Measurements from ENCODE around the gene CAPN14.

Gene CAPN14

GRCh38 chr2:31233231-31233630 lies 15.9 kb upstream of the CAPN14 start:
- Histone ChIP-seq H3K4me3 (ENCODE audit: low read length) (no peak overlapping the region), H3K27ac (ENCODE audit: low read length) (no peak overlapping the region), H3K9ac (ENCODE audit: low read length) (no peak overlapping the region), H3K36me3 (ENCODE audit: control insufficient read depth, low read depth, low read length) (no peaks in the 10 kb centered on the region), H3K4me1 (ENCODE audit: control insufficient read depth, low read depth, low read length) (peaks cover 4% of the 10 kb centered on the region), H3K27me3 (ENCODE audit: control insufficient read depth, insufficient read depth, low read length) (peaks cover 10% of the 10 kb centered on the region), H3K9me3 (ENCODE audit: control insufficient read depth, low read depth, low read length) (no peaks in the 10 kb centered on the region)

- Histone ChIP-seq H3K27ac (ENCODE audit: low read length) (no peak overlapping the region), H3K4me1 (ENCODE audit: control insufficient read depth, low read depth, low read length) (peaks cover 4% of the 10 kb centered on the region), H3K27me3 (ENCODE audit: control insufficient read depth, insufficient read depth, low read length) (peaks cover 10% of the 10 kb centered on the region), H3K36me3 (ENCODE audit: control insufficient read depth, low read depth, low read length) (no peaks in the 10 kb centered on the region), H3K4me3 (ENCODE audit: low read length) (no peak overlapping the region), H3K9ac (ENCODE audit: low read length) (no peak overlapping the region), H3K9me3 (ENCODE audit: control insufficient read depth, low read depth, low read length) (no peaks in the 10 kb centered on the region)
Measured at GRCh38 chr2:31232586-31232985, 15.3 kb upstream of the CAPN14 start.

- Histone ChIP-seq H3K36me3 (ENCODE audit: control insufficient read depth, low read depth, low read length) (no peaks in the 10 kb centered on the region), H3K27me3 (ENCODE audit: control insufficient read depth, insufficient read depth, low read length) (peaks cover 10% of the 10 kb centered on the region), H3K9ac (ENCODE audit: low read length) (no peak overlapping the region), H3K4me1 (ENCODE audit: control insufficient read depth, low read depth, low read length) (peaks cover 4% of the 10 kb centered on the region), H3K27ac (ENCODE audit: low read length) (no peak overlapping the region), H3K4me3 (ENCODE audit: low read length) (no peak overlapping the region), H3K9me3 (ENCODE audit: control insufficient read depth, low read depth, low read length) (no peaks in the 10 kb centered on the region)
Measured at GRCh38 chr2:31231571-31232302, 14.4 kb upstream of the CAPN14 start.

- peaks cover 10% of the 10 kb centered on the region for H3K27me3 ChIP-seq (ENCODE audit: control insufficient read depth, insufficient read depth, low read length)
- H3K36me3 ChIP-seq (ENCODE audit: control insufficient read depth, low read depth, low read length) = no peaks in the 10 kb centered on the region
- peaks cover 4% of the 10 kb centered on the region for H3K4me1 ChIP-seq (ENCODE audit: control insufficient read depth, low read depth, low read length)
- no peak overlapping the region for H3K27ac ChIP-seq (ENCODE audit: low read length)
- no peaks in the 10 kb centered on the region for H3K9me3 ChIP-seq (ENCODE audit: control insufficient read depth, low read depth, low read length)
- H3K9ac ChIP-seq (ENCODE audit: low read length) = no peak overlapping the region
- no peak overlapping the region for H3K4me3 ChIP-seq (ENCODE audit: low read length)
Measured at GRCh38 chr2:31230751-31231150, 13.4 kb upstream of the CAPN14 start.

- Histone ChIP-seq H3K9me3 (ENCODE audit: control insufficient read depth, low read depth, low read length) (no peaks in the 10 kb centered on the region), H3K36me3 (ENCODE audit: control insufficient read depth, low read depth, low read length) (no peaks in the 10 kb centered on the region), H3K4me3 (ENCODE audit: low read length) (no peak overlapping the region), H3K4me1 (ENCODE audit: control insufficient read depth, low read depth, low read length) (peaks cover 4% of the 10 kb centered on the region), H3K9ac (ENCODE audit: low read length) (no peak overlapping the region), H3K27me3 (ENCODE audit: control insufficient read depth, insufficient read depth, low read length) (no peaks in the 10 kb centered on the region), H3K27ac (ENCODE audit: low read length) (no peak overlapping the region)
Measured at GRCh38 chr2:31228717-31229116, 11.4 kb upstream of the CAPN14 start.

- no peaks in the 10 kb centered on the region for H3K36me3 ChIP-seq (ENCODE audit: control insufficient read depth, low read depth, low read length)
- H3K9ac ChIP-seq (ENCODE audit: low read length) = no peak overlapping the region
- H3K9me3 ChIP-seq (ENCODE audit: control insufficient read depth, low read depth, low read length) = no peaks in the 10 kb centered on the region
- no peak overlapping the region for H3K27ac ChIP-seq (ENCODE audit: low read length)
- H3K4me3 ChIP-seq (ENCODE audit: low read length) = no peak overlapping the region
- H3K4me1 ChIP-seq (ENCODE audit: control insufficient read depth, low read depth, low read length) = no peaks in the 10 kb centered on the region
- no peaks in the 10 kb centered on the region for H3K27me3 ChIP-seq (ENCODE audit: control insufficient read depth, insufficient read depth, low read length)
Measured at GRCh38 chr2:31227711-31228125, 10.4 kb upstream of the CAPN14 start.

GRCh38 chr2:31227110-31227509 lies 9.8 kb upstream of the CAPN14 start:
- Histone ChIP-seq H3K9ac (ENCODE audit: low read length) (no peak overlapping the region), H3K27me3 (ENCODE audit: control insufficient read depth, insufficient read depth, low read length) (no peaks in the 10 kb centered on the region), H3K4me1 (ENCODE audit: control insufficient read depth, low read depth, low read length) (no peaks in the 10 kb centered on the region), H3K4me3 (ENCODE audit: low read length) (no peak overlapping the region), H3K9me3 (ENCODE audit: control insufficient read depth, low read depth, low read length) (no peaks in the 10 kb centered on the region), H3K27ac (ENCODE audit: low read length) (no peak overlapping the region), H3K36me3 (ENCODE audit: control insufficient read depth, low read depth, low read length) (no peaks in the 10 kb centered on the region)

GRCh38 chr2:31226266-31226665 lies 9.0 kb upstream of the CAPN14 start:
- Histone ChIP-seq H3K27me3 (ENCODE audit: control insufficient read depth, insufficient read depth, low read length) (no peaks in the 10 kb centered on the region), H3K9ac (ENCODE audit: low read length) (no peak overlapping the region), H3K27ac (ENCODE audit: low read length) (no peak overlapping the region), H3K4me3 (ENCODE audit: low read length) (no peak overlapping the region), H3K4me1 (ENCODE audit: control insufficient read depth, low read depth, low read length) (no peaks in the 10 kb centered on the region), H3K36me3 (ENCODE audit: control insufficient read depth, low read depth, low read length) (no peaks in the 10 kb centered on the region), H3K9me3 (ENCODE audit: control insufficient read depth, low read depth, low read length) (no peaks in the 10 kb centered on the region)

- no peak overlapping the region for H3K9ac ChIP-seq (ENCODE audit: low read length)
- H3K27me3 ChIP-seq (ENCODE audit: control insufficient read depth, insufficient read depth, low read length) = no peaks in the 10 kb centered on the region
- no peaks in the 10 kb centered on the region for H3K4me1 ChIP-seq (ENCODE audit: control insufficient read depth, low read depth, low read length)
- no peak overlapping the region for H3K4me3 ChIP-seq (ENCODE audit: low read length)
- H3K36me3 ChIP-seq (ENCODE audit: control insufficient read depth, low read depth, low read length) = no peaks in the 10 kb centered on the region
- no peak overlapping the region for H3K27ac ChIP-seq (ENCODE audit: low read length)
- no peaks in the 10 kb centered on the region for H3K9me3 ChIP-seq (ENCODE audit: control insufficient read depth, low read depth, low read length)
Measured at GRCh38 chr2:31223749-31224148, 6.4 kb upstream of the CAPN14 start.

GRCh38 chr2:31223026-31223425 lies 5.7 kb upstream of the CAPN14 start:
- Histone ChIP-seq H3K27me3 (ENCODE audit: control insufficient read depth, insufficient read depth, low read length) (no peaks in the 10 kb centered on the region), H3K9me3 (ENCODE audit: control insufficient read depth, low read depth, low read length) (no peaks in the 10 kb centered on the region), H3K27ac (ENCODE audit: low read length) (no peak overlapping the region), H3K4me3 (ENCODE audit: low read length) (no peak overlapping the region), H3K9ac (ENCODE audit: low read length) (no peak overlapping the region), H3K4me1 (ENCODE audit: control insufficient read depth, low read depth, low read length) (no peaks in the 10 kb centered on the region), H3K36me3 (ENCODE audit: control insufficient read depth, low read depth, low read length) (no peaks in the 10 kb centered on the region)

- Histone ChIP-seq H3K9me3 (ENCODE audit: control insufficient read depth, low read depth, low read length) (no peaks in the 10 kb centered on the region), H3K4me3 (ENCODE audit: low read length) (no peak overlapping the region), H3K36me3 (ENCODE audit: control insufficient read depth, low read depth, low read length) (no peaks in the 10 kb centered on the region), H3K27me3 (ENCODE audit: control insufficient read depth, insufficient read depth, low read length) (no peaks in the 10 kb centered on the region), H3K4me1 (ENCODE audit: control insufficient read depth, low read depth, low read length) (no peaks in the 10 kb centered on the region), H3K9ac (ENCODE audit: low read length) (no peak overlapping the region), H3K27ac (ENCODE audit: low read length) (no peak overlapping the region)
Measured at GRCh38 chr2:31222071-31222470, 4.8 kb upstream of the CAPN14 start.

GRCh38 chr2:31221544-31221943 lies 4.2 kb upstream of the CAPN14 start:
- H3K27ac ChIP-seq (ENCODE audit: low read length) = no peak overlapping the region
- no peaks in the 10 kb centered on the region for H3K9me3 ChIP-seq (ENCODE audit: control insufficient read depth, low read depth, low read length)
- H3K36me3 ChIP-seq (ENCODE audit: control insufficient read depth, low read depth, low read length) = no peaks in the 10 kb centered on the region
- H3K4me3 ChIP-seq (ENCODE audit: low read length) = no peak overlapping the region
- H3K27me3 ChIP-seq (ENCODE audit: control insufficient read depth, insufficient read depth, low read length) = no peaks in the 10 kb centered on the region
- no peaks in the 10 kb centered on the region for H3K4me1 ChIP-seq (ENCODE audit: control insufficient read depth, low read depth, low read length)
- H3K9ac ChIP-seq (ENCODE audit: low read length) = no peak overlapping the region

All from iPS-18a (cell line).